Panc1 (cell line): ENCODE data around the gene MB21D2. TPM values are rescaled to one million over a fixed set of nuclear protein-coding genes. Genes with fewer than 3 reads are reported as not detected.

Experiments used
- ATAC-seq: fragments of 200-7000 bp; cut with Tn5 transposase; 2 replicates; pipeline ENCODE4 v1.9.1; 2020; ENCODE audit warnings: mild to moderate bottlenecking, moderate library complexity
- BruUV-seq: library from RNA; stranded (reverse); fragments of 400-500 nt; replicated peaks from 2 replicates; lab custom pipeline; 2021; lab: Mats Ljungman, UMichigan
- CTCF ChIA-PET: fragments of 300-600 bp; sonication (Branson Sonifier 250); formaldehyde crosslinking; loops from one replicate; lab custom pipeline; 2022; ENCODE audit warnings: antibody characterized with exemption; lab: Charles Lee
- POLR2A ChIA-PET: fragments of 300-600 bp; sonication (Branson Sonifier 250); formaldehyde crosslinking; loops from one replicate; lab custom pipeline; 2022; ENCODE audit warnings: antibody characterized with exemption; lab: Charles Lee
- DNase-seq: peaks from one replicate; pipeline ENCODE4 v3.0.0-alpha.2; 2010; ENCODE audit warnings: low read depth, low spot score
- H3K27ac ChIP-seq: 2 replicates; pipeline ENCODE4 v1.5.1; 2011; ENCODE audit warnings: mild to moderate bottlenecking, low read length, inconsistent platforms
- H3K27me3 ChIP-seq: fragments of 200-500 bp; sonication (Bioruptor generic); 2 replicates; pipeline ENCODE4 v1.6.0; 2014; ENCODE audit warnings: low read length, inconsistent platforms; ENCODE audit not compliant: control insufficient read depth, insufficient read depth
- H3K36me3 ChIP-seq: fragments of 200-500 bp; sonication (Bioruptor generic); 2 replicates; pipeline ENCODE4 v1.5.1; 2014; ENCODE audit warnings: inconsistent platforms, mild to moderate bottlenecking, low read length, moderate library complexity; ENCODE audit not compliant: control insufficient read depth, insufficient read depth
- H3K4me1 ChIP-seq: 2 replicates; pipeline ENCODE4 v1.5.1; 2011; ENCODE audit warnings: inconsistent platforms, mild to moderate bottlenecking, low read length, moderate library complexity; ENCODE audit not compliant: control insufficient read depth, insufficient read depth
- H3K4me3 ChIP-seq, 2 experiments: 2 replicates each; pipeline ENCODE4 v1.5.1; 2011 to 2012; ENCODE audit warnings: low read depth in 2 of 2, low read length in 2 of 2, mild to moderate bottlenecking in 2 of 2, inconsistent platforms in 1 of 2, moderate library complexity in 1 of 2
- H3K9me3 ChIP-seq: fragments of 200-500 bp; sonication (Bioruptor generic); 2 replicates; pipeline ENCODE4 v1.5.1; 2014; ENCODE audit warnings: low read depth, mild to moderate bottlenecking, inconsistent platforms, low read length, moderate library complexity; ENCODE audit not compliant: control insufficient read depth, insufficient read depth
- POLR2AphosphoS5 ChIP-seq: IDR thresholded peaks from 2 replicates; pipeline ENCODE4 v1.6.1; 2012; ENCODE audit warnings: mild to moderate bottlenecking, low read depth, low read length, moderate library complexity
- SIN3A ChIP-seq: IDR thresholded peaks from 2 replicates; pipeline ENCODE4 v1.6.1; 2012; ENCODE audit warnings: low read depth, mild to moderate bottlenecking, low read length, moderate library complexity, borderline replicate concordance; ENCODE audit not compliant: insufficient read depth
- TCF7L2 ChIP-seq: IDR thresholded peaks from 2 replicates; pipeline ENCODE4 v1.6.1; 2011; ENCODE audit warnings: mild to moderate bottlenecking, low read depth, low read length, inconsistent platforms
- in situ Hi-C: cut with HindIII; loops from 2 replicates; pipeline ENCODE4 v1.10.0; 2016; ENCODE audit warnings: low sequenced_read_pairs, low pct_unique_long_range_greater_than_20kb
- intact Hi-C: fragments of 100-400 bp; cut with micrococcal nuclease; formaldehyde crosslinking; loops from one replicate; pipeline ENCODE4 v1.10.0; 2022; ENCODE audit not compliant: unreplicated experiment
- total RNA-seq: library from RNA; stranded (reverse); gene quantifications from one replicate; pipeline ENCODE4 v1.2.1, GENCODE V29; 2021; ENCODE audit not compliant: unreplicated experiment
- TF ChIP-seq, protein P1 (sequence below), 2 experiments: IDR thresholded peaks; 2 replicates each; pipeline ENCODE4 v1.6.1; 2011 to 2012; ENCODE audit warnings: low read depth in 2 of 2, control low read depth in 1 of 2, low read length in 1 of 2, mild to moderate bottlenecking in 1 of 2, moderate library complexity in 1 of 2; ENCODE audit not compliant: insufficient read depth in 1 of 2
- TF ChIP-seq, protein P2 (sequence below): fragments of 450-650 bp; IDR thresholded peaks from 2 replicates; pipeline ENCODE4 v1.5.1; 2017; ENCODE audit warnings: mild to moderate bottlenecking

Gene MB21D2
- total RNA-seq, 1 experiment from 2014 or later: 7.8 TPM

DNA sequence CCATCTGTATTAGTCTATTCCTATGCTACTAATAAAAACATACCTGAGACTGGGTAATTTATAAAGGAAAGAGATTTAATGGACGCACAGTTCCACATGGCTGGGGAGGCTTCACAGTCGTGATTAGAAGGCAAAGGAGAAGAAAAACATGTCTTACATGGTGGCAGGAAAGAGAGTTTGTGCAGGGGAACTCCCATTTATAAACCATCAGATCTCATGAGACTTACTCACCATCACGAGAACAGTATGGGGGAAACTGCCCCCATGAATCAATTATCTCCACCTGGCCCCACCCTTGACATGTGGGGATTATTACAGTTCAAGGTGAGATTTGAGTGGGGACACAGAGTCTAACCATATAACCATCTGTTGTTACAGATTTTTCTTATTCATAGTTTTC is 42.1 kb upstream of the MB21D2 start:
- ATAC-seq: no peak
- in situ Hi-C loops: no loop called here
- no peaks in the 10 kb centered on the region for H3K27me3 ChIP-seq
- TF ChIP-seq POLR2AphosphoS5 (no peak), SIN3A (no peak), TCF7L2 (no peak)
- TF ChIP-seq, protein P1, sequence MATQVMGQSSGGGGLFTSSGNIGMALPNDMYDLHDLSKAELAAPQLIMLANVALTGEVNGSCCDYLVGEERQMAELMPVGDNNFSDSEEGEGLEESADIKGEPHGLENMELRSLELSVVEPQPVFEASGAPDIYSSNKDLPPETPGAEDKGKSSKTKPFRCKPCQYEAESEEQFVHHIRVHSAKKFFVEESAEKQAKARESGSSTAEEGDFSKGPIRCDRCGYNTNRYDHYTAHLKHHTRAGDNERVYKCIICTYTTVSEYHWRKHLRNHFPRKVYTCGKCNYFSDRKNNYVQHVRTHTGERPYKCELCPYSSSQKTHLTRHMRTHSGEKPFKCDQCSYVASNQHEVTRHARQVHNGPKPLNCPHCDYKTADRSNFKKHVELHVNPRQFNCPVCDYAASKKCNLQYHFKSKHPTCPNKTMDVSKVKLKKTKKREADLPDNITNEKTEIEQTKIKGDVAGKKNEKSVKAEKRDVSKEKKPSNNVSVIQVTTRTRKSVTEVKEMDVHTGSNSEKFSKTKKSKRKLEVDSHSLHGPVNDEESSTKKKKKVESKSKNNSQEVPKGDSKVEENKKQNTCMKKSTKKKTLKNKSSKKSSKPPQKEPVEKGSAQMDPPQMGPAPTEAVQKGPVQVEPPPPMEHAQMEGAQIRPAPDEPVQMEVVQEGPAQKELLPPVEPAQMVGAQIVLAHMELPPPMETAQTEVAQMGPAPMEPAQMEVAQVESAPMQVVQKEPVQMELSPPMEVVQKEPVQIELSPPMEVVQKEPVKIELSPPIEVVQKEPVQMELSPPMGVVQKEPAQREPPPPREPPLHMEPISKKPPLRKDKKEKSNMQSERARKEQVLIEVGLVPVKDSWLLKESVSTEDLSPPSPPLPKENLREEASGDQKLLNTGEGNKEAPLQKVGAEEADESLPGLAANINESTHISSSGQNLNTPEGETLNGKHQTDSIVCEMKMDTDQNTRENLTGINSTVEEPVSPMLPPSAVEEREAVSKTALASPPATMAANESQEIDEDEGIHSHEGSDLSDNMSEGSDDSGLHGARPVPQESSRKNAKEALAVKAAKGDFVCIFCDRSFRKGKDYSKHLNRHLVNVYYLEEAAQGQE (IDR thresholded peaks at IDR 0.05; ENCODE audit: insufficient read depth in 1 of 2, low read depth in 2 of 2, low read length in 1 of 2): no peak
- no peak overlapping the region for H3K4me3 ChIP-seq
- H3K36me3 ChIP-seq: no peaks in the 10 kb centered on the region
- H3K4me1 ChIP-seq: no peaks in the 10 kb centered on the region
- H3K27ac ChIP-seq: no peak overlapping the region
- intact Hi-C loops: no loop called here
- BruUV-seq: no TSS peak
- no peaks in the 10 kb centered on the region for H3K9me3 ChIP-seq
- DNase-seq: no peak
- CTCF ChIA-PET: no interaction called here
- POLR2A ChIA-PET: no interaction called here

DNA sequence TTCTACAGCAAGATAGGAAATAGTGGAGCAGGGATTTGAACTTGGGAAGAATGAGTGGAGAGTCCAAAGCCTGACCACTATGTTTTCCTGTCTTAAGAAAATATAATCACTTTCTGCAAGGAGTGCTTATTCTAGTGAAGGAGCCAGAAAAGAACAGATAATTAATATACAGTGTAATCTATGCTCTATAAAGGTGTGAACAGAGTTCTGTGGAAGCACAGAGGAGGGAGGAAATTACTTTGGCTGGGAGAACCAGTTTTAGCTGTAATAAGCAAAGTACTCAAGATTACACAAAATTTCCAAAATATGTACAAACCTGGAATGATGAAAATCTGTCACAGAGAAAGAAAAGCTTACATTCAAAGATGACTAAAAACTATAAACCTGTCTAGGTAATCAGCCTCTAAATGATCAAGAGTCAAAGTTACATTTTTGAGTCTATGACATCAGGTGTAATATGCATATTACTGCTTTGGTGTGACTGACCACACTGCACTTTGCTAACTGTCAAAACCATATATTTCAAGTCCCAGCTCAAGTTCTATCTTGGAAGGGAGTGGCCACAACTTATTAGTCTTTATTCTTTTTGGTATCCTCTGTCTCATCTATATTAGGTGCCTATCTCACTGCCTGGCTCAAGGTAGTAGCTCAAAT is 40.7 kb upstream of the MB21D2 start:
- Histone ChIP-seq H3K27me3 (no peaks in the 10 kb centered on the region), H3K9me3 (no peaks in the 10 kb centered on the region), H3K4me3 (no peak overlapping the region), H3K36me3 (no peaks in the 10 kb centered on the region), H3K4me1 (no peaks in the 10 kb centered on the region), H3K27ac (no peak overlapping the region)
- TF ChIP-seq POLR2AphosphoS5 (no peak), SIN3A (no peak), TCF7L2 (no peak)
- TF ChIP-seq, protein P1 (IDR thresholded peaks at IDR 0.05; ENCODE audit: insufficient read depth in 1 of 2, low read depth in 2 of 2, low read length in 1 of 2): no peak
- TF ChIP-seq, protein P2, sequence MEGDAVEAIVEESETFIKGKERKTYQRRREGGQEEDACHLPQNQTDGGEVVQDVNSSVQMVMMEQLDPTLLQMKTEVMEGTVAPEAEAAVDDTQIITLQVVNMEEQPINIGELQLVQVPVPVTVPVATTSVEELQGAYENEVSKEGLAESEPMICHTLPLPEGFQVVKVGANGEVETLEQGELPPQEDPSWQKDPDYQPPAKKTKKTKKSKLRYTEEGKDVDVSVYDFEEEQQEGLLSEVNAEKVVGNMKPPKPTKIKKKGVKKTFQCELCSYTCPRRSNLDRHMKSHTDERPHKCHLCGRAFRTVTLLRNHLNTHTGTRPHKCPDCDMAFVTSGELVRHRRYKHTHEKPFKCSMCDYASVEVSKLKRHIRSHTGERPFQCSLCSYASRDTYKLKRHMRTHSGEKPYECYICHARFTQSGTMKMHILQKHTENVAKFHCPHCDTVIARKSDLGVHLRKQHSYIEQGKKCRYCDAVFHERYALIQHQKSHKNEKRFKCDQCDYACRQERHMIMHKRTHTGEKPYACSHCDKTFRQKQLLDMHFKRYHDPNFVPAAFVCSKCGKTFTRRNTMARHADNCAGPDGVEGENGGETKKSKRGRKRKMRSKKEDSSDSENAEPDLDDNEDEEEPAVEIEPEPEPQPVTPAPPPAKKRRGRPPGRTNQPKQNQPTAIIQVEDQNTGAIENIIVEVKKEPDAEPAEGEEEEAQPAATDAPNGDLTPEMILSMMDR: no peak
- no TSS peak for BruUV-seq
- CTCF ChIA-PET: no interaction called here
- DNase-seq: no peak
- in situ Hi-C loops (no loop called here), intact Hi-C loops (no loop called here)
- ATAC-seq: no peak
- POLR2A ChIA-PET: no interaction called here
